IPS-18a (cell line): ENCODE data around the gene BCAS1.

ENCODE experiments used
- H3K27ac ChIP-seq: one replicate; pipeline ENCODE4 v1.5.1; 2013; ENCODE audit warnings: low read length
- H3K27me3 ChIP-seq: one replicate; pipeline ENCODE4 v1.6.1; 2013; ENCODE audit warnings: mild to moderate bottlenecking, low read length; ENCODE audit not compliant: control insufficient read depth, insufficient read depth
- H3K36me3 ChIP-seq: one replicate; pipeline ENCODE4 v1.6.1; 2013; ENCODE audit warnings: low read depth, low read length; ENCODE audit not compliant: control insufficient read depth
- H3K4me1 ChIP-seq: one replicate; pipeline ENCODE4 v1.6.1; 2013; ENCODE audit warnings: low read depth, low read length; ENCODE audit not compliant: control insufficient read depth
- H3K4me3 ChIP-seq: one replicate; pipeline ENCODE4 v1.5.1; 2013; ENCODE audit warnings: low read length
- H3K9ac ChIP-seq: one replicate; pipeline ENCODE4 v1.6.1; 2013; ENCODE audit warnings: mild to moderate bottlenecking, low read length, moderate library complexity
- H3K9me3 ChIP-seq: one replicate; pipeline ENCODE4 v1.6.1; 2013; ENCODE audit warnings: low read depth, low read length; ENCODE audit not compliant: control insufficient read depth

Gene BCAS1

GRCh38 chr20:54108817-54109216 is 38.4 kb upstream of the BCAS1 start:
- Histone ChIP-seq H3K27ac (no peak overlapping the region), H3K9me3 (no peaks in the 10 kb centered on the region), H3K4me3 (no peak overlapping the region), H3K27me3 (no peaks in the 10 kb centered on the region), H3K36me3 (no peaks in the 10 kb centered on the region), H3K9ac (no peak overlapping the region), H3K4me1 (no peaks in the 10 kb centered on the region)

- Histone ChIP-seq H3K9me3 (no peaks in the 10 kb centered on the region), H3K27me3 (no peaks in the 10 kb centered on the region), H3K27ac (no peak overlapping the region), H3K36me3 (no peaks in the 10 kb centered on the region), H3K4me3 (no peak overlapping the region), H3K4me1 (no peaks in the 10 kb centered on the region), H3K9ac (no peak overlapping the region)
Observed at GRCh38 chr20:54108326-54108642, 37.9 kb upstream of the BCAS1 start.

GRCh38 chr20:54107600-54108325 is 37.4 kb upstream of the BCAS1 start:
- no peaks in the 10 kb centered on the region for H3K9me3 ChIP-seq
- H3K4me3 ChIP-seq: no peak overlapping the region
- H3K36me3 ChIP-seq: no peaks in the 10 kb centered on the region
- no peaks in the 10 kb centered on the region for H3K27me3 ChIP-seq
- H3K27ac ChIP-seq: no peak overlapping the region
- H3K9ac ChIP-seq: no peak overlapping the region
- no peaks in the 10 kb centered on the region for H3K4me1 ChIP-seq

GRCh38 chr20:54107181-54107580 is 36.8 kb upstream of the BCAS1 start:
- Histone ChIP-seq H3K4me1 (no peaks in the 10 kb centered on the region), H3K27ac (no peak overlapping the region), H3K9me3 (no peaks in the 10 kb centered on the region), H3K27me3 (no peaks in the 10 kb centered on the region), H3K36me3 (no peaks in the 10 kb centered on the region), H3K4me3 (no peak overlapping the region), H3K9ac (no peak overlapping the region)

GRCh38 chr20:54106162-54106561 is 35.8 kb upstream of the BCAS1 start:
- Histone ChIP-seq H3K27me3 (no peaks in the 10 kb centered on the region), H3K9ac (no peak overlapping the region), H3K36me3 (no peaks in the 10 kb centered on the region), H3K4me1 (no peaks in the 10 kb centered on the region), H3K27ac (no peak overlapping the region), H3K9me3 (no peaks in the 10 kb centered on the region), H3K4me3 (no peak overlapping the region)

- H3K4me1 ChIP-seq: no peaks in the 10 kb centered on the region
- no peaks in the 10 kb centered on the region for H3K27me3 ChIP-seq
- no peak overlapping the region for H3K9ac ChIP-seq
Observed at GRCh38 chr20:54105653-54106052, 35.3 kb upstream of the BCAS1 start.

GRCh38 chr20:54104781-54105180 is 34.4 kb upstream of the BCAS1 start:
- Histone ChIP-seq H3K27ac (no peak overlapping the region), H3K4me1 (no peaks in the 10 kb centered on the region), H3K9ac (no peak overlapping the region), H3K27me3 (no peaks in the 10 kb centered on the region), H3K36me3 (no peaks in the 10 kb centered on the region), H3K9me3 (no peaks in the 10 kb centered on the region), H3K4me3 (no peak overlapping the region)

More at GRCh38 chr20:54105653-54106052, 35.3 kb upstream of the BCAS1 start:
- no peak overlapping the region for H3K27ac ChIP-seq
- H3K4me3 ChIP-seq: no peak overlapping the region
- no peaks in the 10 kb centered on the region for H3K36me3 ChIP-seq
- H3K9me3 ChIP-seq: no peaks in the 10 kb centered on the region

- Histone ChIP-seq H3K9ac (no peak overlapping the region), H3K27me3 (no peaks in the 10 kb centered on the region), H3K27ac (no peak overlapping the region), H3K4me1 (no peaks in the 10 kb centered on the region), H3K36me3 (no peaks in the 10 kb centered on the region), H3K4me3 (no peak overlapping the region), H3K9me3 (no peaks in the 10 kb centered on the region)
Observed at GRCh38 chr20:54103762-54104600, 33.6 kb upstream of the BCAS1 start.

- H3K9me3 ChIP-seq: no peaks in the 10 kb centered on the region
- H3K9ac ChIP-seq: no peak overlapping the region
- H3K27ac ChIP-seq: no peak overlapping the region
- H3K27me3 ChIP-seq: no peaks in the 10 kb centered on the region
- H3K4me1 ChIP-seq: no peaks in the 10 kb centered on the region
- no peaks in the 10 kb centered on the region for H3K36me3 ChIP-seq
- no peak overlapping the region for H3K4me3 ChIP-seq
Observed at GRCh38 chr20:54103067-54103761, 32.8 kb upstream of the BCAS1 start.

GRCh38 chr20:54102543-54102942 is 32.1 kb upstream of the BCAS1 start:
- Histone ChIP-seq H3K4me3 (no peak overlapping the region), H3K9me3 (no peaks in the 10 kb centered on the region), H3K27ac (no peak overlapping the region), H3K36me3 (no peaks in the 10 kb centered on the region), H3K4me1 (no peaks in the 10 kb centered on the region), H3K27me3 (no peaks in the 10 kb centered on the region), H3K9ac (no peak overlapping the region)

GRCh38 chr20:54100563-54100962 is 30.2 kb upstream of the BCAS1 start:
- Histone ChIP-seq H3K36me3 (no peaks in the 10 kb centered on the region), H3K9ac (no peak overlapping the region), H3K4me1 (no peaks in the 10 kb centered on the region), H3K4me3 (no peak overlapping the region), H3K27me3 (no peaks in the 10 kb centered on the region), H3K9me3 (no peaks in the 10 kb centered on the region), H3K27ac (no peak overlapping the region)
